Karpas-422 (cell line): ENCODE measurements around the gene PDLIM7. TPM values are rescaled to one million over a fixed set of nuclear protein-coding genes. Genes with fewer than 3 reads are reported as not detected.

Source experiments
- DNase-seq: peaks from one replicate; pipeline ENCODE4 v3.0.0-alpha.2; 2015
- H2AFZ ChIP-seq: fragments of 200-600 bp; sonication (generic); 2 replicates; pipeline ENCODE4 v1.6.1; 2014; ENCODE audit warnings: antibody characterized with exemption, low read length, mixed read lengths
- H3K27ac ChIP-seq: fragments of 200-600 bp; sonication (generic); 2 replicates; pipeline ENCODE4 v1.5.1; 2014; ENCODE audit warnings: mild to moderate bottlenecking, low read length, moderate library complexity
- H3K27me3 ChIP-seq: fragments of 200-600 bp; sonication (generic); 2 replicates; pipeline ENCODE4 v1.6.1; 2014; ENCODE audit warnings: low read length, mixed read lengths
- H3K36me3 ChIP-seq: fragments of 200-600 bp; sonication (generic); 2 replicates; pipeline ENCODE4 v1.6.1; 2014; ENCODE audit warnings: low read length, mixed read lengths; ENCODE audit not compliant: insufficient read depth
- H3K4me1 ChIP-seq: fragments of 200-600 bp; sonication (generic); 2 replicates; pipeline ENCODE4 v1.6.1; 2014; ENCODE audit warnings: mild to moderate bottlenecking, low read length, mixed read lengths
- H3K4me2 ChIP-seq: fragments of 200-600 bp; sonication (generic); 2 replicates; pipeline ENCODE4 v1.6.1; 2014; ENCODE audit warnings: low read length, low read depth, mild to moderate bottlenecking; ENCODE audit not compliant: poor library complexity, severe bottlenecking
- H3K4me3 ChIP-seq: fragments of 200-600 bp; sonication (generic); 2 replicates; pipeline ENCODE4 v1.5.1; 2014; ENCODE audit warnings: mild to moderate bottlenecking, antibody characterized with exemption, low read length, mixed read lengths
- H3K79me2 ChIP-seq: fragments of 200-600 bp; sonication (generic); 2 replicates; pipeline ENCODE4 v1.6.1; 2014; ENCODE audit warnings: mild to moderate bottlenecking, low read length, mixed read lengths
- H3K9ac ChIP-seq: fragments of 200-600 bp; sonication (generic); 2 replicates; pipeline ENCODE4 v1.6.0; 2014; ENCODE audit warnings: low read length
- H3K9me2 ChIP-seq: fragments of 200-600 bp; sonication (generic), shearing (Covaris generic); replicated peaks from 2 replicates; pipeline ENCODE4 v1.6.0; 2014; ENCODE audit warnings: mild to moderate bottlenecking, low read length, moderate library complexity; ENCODE audit not compliant: insufficient read depth
- H3K9me3 ChIP-seq: fragments of 300-700, 200-600 bp; sonication (generic); 2 replicates; pipeline ENCODE4 v1.6.1; 2014; ENCODE audit warnings: low read length, mixed read lengths
- H4K20me1 ChIP-seq: fragments of 200-600 bp; sonication (generic); 2 replicates; pipeline ENCODE4 v1.6.1; 2014; ENCODE audit warnings: mild to moderate bottlenecking, antibody characterized with exemption, low read length, low read depth; ENCODE audit not compliant: insufficient read depth
- total RNA-seq: library from RNA; depleted of rRNA; stranded (reverse); fragments of >200 nt; shearing (Covaris generic); gene quantifications from 2 replicates; pipeline ENCODE4 v1.2.3, GENCODE V29; 2014; ENCODE audit warnings: low replicate concordance

The PDLIM7 gene
- total RNA-seq, 1 experiment from 2014 or later: 53.6 TPM

DNA sequence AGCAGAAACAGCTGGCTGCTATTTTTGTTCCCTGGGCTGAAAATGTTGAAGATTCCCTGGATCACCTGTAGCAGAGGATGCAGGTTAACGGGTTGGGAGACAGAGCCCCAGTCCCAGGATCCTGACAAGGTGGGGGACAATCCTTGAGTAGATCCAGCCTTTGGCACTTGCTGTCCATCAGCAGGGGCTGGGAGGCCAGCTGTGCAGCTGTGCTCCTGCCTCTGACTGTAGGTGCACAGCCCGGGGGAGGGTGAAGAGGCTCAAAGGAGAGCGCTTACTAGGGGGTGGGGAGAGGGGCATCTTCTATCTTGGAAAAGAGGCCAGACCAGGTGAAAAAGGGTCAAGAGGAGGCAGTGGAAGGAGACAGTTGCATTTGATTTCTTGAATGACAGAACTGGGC, 22.9 kb upstream of the PDLIM7 start:
- no peak overlapping the region for H3K4me3 ChIP-seq
- DNase-seq: no peak
- 0 out of 2 replicates have a peak, but pooled peaks cover 3% of the 10 kb centered on the region for H4K20me1 ChIP-seq
- H3K9me3 ChIP-seq: no peaks in the 10 kb centered on the region
- no peak overlapping the region for H2AFZ ChIP-seq
- peaks cover 12% of the 10 kb centered on the region; the same call in 1 of the 2 replicates for H3K36me3 ChIP-seq
- H3K4me2 ChIP-seq: no peak overlapping the region
- H3K27me3 ChIP-seq: no peaks in the 10 kb centered on the region
- 0 out of 2 replicates have a peak overlapping the region, but pooled peaks have one; percentile 26 for H3K27ac ChIP-seq
- H3K9me2 ChIP-seq: no peaks in the 10 kb centered on the region
- H3K4me1 ChIP-seq: peaks cover 36% of the 10 kb centered on the region
- H3K9ac ChIP-seq: no peak overlapping the region
- peaks cover 25% of the 10 kb centered on the region for H3K79me2 ChIP-seq

- H2AFZ ChIP-seq: no peak overlapping the region
- H3K27ac ChIP-seq: 0 out of 2 replicates have a peak overlapping the region, but pooled peaks have one; percentile 17
- H3K4me3 ChIP-seq: peak overlapping the region; percentile 46; the same call in 1 of the 2 replicates
- no peaks in the 10 kb centered on the region for H3K27me3 ChIP-seq
- no peaks in the 10 kb centered on the region for H3K9me2 ChIP-seq
- peak overlapping the region; percentile 48 for H3K9ac ChIP-seq
- 0 out of 2 replicates have a peak, but pooled peaks cover 3% of the 10 kb centered on the region for H4K20me1 ChIP-seq
- H3K9me3 ChIP-seq: no peaks in the 10 kb centered on the region
- H3K4me2 ChIP-seq: peak overlapping the region; percentile 32
- peaks cover 14% of the 10 kb centered on the region; the same call in 1 of the 2 replicates for H3K36me3 ChIP-seq
- H3K4me1 ChIP-seq: peaks cover 42% of the 10 kb centered on the region
- peaks cover 31% of the 10 kb centered on the region for H3K79me2 ChIP-seq
- DNase-seq: no peak
Observed at GRCh38 chr5:177519463-177520235, 22.2 kb upstream of the PDLIM7 start.

DNA sequence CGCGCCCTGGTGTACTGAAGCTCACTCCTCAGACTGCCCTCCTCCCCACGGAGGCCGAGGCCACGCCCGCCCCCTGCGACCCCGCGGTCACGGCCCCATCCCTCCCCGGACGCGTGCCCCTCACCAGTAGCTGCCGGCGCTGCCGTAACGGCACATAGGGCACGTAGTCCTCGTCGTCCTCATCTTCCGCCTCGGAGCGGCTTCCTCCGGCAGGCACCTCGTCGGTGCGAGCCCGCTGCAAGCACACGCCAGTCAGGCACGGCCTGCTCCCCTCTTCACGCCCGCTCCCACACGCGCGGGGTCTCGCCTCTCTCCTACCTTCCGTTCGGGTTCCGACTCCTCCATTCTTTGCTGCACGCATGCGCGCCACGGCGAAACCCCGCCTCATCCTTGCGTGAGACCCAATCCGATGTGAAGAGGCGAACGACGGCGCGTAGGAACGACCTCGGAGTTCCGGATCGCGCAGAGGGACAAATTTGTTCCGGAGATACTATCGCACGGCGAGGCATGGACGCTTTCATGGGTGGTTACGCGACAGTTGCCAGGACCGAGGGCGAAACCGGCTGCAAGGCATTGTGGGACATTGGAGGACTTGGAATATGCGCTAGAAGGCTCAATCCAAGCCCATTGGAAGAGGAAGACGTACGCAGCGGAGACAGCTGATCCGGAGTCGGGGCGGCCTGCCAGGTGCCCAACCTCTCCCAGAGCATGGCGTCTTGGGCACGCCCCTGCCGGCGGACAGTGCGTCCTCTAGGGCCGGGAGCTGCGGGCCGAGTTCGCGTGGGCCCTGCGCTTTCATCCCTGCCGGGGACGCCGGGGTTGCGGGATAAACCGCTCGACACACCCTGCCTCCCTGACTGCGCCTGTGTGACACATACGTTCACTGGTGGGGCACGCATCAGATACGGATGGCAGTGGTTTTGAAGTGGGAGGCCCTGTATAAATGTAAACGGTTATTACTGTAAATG, 19.5 kb upstream of the PDLIM7 start, which contains the start of gene DDX41:
TSS of gene DDX41 (minus strand) at position 361 of the 968 bp plus-strand sequence. CDS start at position 345, 16 bp downstream.
- Histone ChIP-seq H3K4me1 (peaks cover 45% of the 10 kb centered on the region), H3K27ac (peak within 1 kb of the TSS; percentile 50), H3K79me2 (peaks cover 35% of the 10 kb centered on the region), H2AFZ (peak within 1 kb of the TSS; percentile 28; the same call in 1 of the 2 replicates), H3K4me3 (peak within 1 kb of the TSS; percentile 87), H3K36me3 (peaks cover 19% of the 10 kb centered on the region; the same call in 1 of the 2 replicates), H3K9ac (peak within 1 kb of the TSS; percentile 87), H3K9me3 (no peaks in the 10 kb centered on the region), H3K27me3 (no peaks in the 10 kb centered on the region), H3K4me2 (peak within 1 kb of the TSS; percentile 94), H4K20me1 (0 out of 2 replicates have a peak, but pooled peaks cover 3% of the 10 kb centered on the region), H3K9me2 (no peaks in the 10 kb centered on the region)
- peak; percentile 98 for DNase-seq

GRCh38 chr5:177515580-177515979, 18.2 kb upstream of the PDLIM7 start:
- Histone ChIP-seq H3K9me3 (no peaks in the 10 kb centered on the region), H3K36me3 (peaks cover 19% of the 10 kb centered on the region; the same call in 1 of the 2 replicates), H3K4me2 (peak overlapping the region; percentile 94), H3K79me2 (peaks cover 35% of the 10 kb centered on the region), H3K4me1 (peaks cover 45% of the 10 kb centered on the region), H3K9me2 (no peaks in the 10 kb centered on the region), H3K27ac (peak overlapping the region; percentile 47), H2AFZ (no peak overlapping the region), H4K20me1 (0 out of 2 replicates have a peak, but pooled peaks cover 3% of the 10 kb centered on the region), H3K27me3 (no peaks in the 10 kb centered on the region), H3K4me3 (peak overlapping the region; percentile 87), H3K9ac (peak overlapping the region; percentile 87)
- no peak for DNase-seq

GRCh38 chr5:177514541-177514940, 17.1 kb upstream of the PDLIM7 start:
- no peak overlapping the region for H3K27ac ChIP-seq
- no peaks in the 10 kb centered on the region for H3K9me2 ChIP-seq
- H3K9ac ChIP-seq: peak overlapping the region; percentile 87; the same call in 1 of the 2 replicates
- no peak overlapping the region for H3K4me2 ChIP-seq
- no peak for DNase-seq
- no peak overlapping the region for H2AFZ ChIP-seq
- no peak overlapping the region for H3K4me3 ChIP-seq
- peaks cover 39% of the 10 kb centered on the region for H3K79me2 ChIP-seq
- peaks cover 19% of the 10 kb centered on the region; the same call in 1 of the 2 replicates for H3K36me3 ChIP-seq
- 0 out of 2 replicates have a peak, but pooled peaks cover 3% of the 10 kb centered on the region for H4K20me1 ChIP-seq
- no peaks in the 10 kb centered on the region for H3K9me3 ChIP-seq
- H3K27me3 ChIP-seq: no peaks in the 10 kb centered on the region
- H3K4me1 ChIP-seq: peaks cover 53% of the 10 kb centered on the region

DNA sequence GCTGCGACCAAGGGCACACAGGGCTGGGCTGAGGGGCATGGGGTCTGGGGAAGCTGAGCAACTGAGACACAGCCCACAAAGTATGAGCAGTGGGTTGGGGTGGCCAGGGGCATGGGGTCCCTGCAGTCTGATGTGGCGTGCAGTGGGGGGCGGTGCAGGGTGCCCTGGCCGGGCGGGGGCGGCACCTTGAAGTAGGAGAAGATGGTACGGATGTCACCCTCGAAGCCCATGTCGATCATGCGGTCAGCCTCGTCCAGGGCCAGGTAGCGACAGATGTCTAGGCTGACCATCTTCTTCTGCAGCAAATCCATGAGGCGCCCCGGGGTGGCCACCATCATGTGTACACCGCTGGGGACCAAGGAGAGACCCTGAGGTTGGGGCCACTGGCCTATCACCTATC, 16.1 kb upstream of the PDLIM7 start:
- Histone ChIP-seq H3K36me3 (peaks cover 19% of the 10 kb centered on the region; the same call in 1 of the 2 replicates), H3K9me2 (no peaks in the 10 kb centered on the region), H3K4me2 (no peak overlapping the region), H3K9me3 (no peaks in the 10 kb centered on the region), H3K9ac (no peak overlapping the region), H3K79me2 (peaks cover 41% of the 10 kb centered on the region), H3K27ac (no peak overlapping the region), H3K4me1 (peaks cover 55% of the 10 kb centered on the region), H3K4me3 (no peak overlapping the region), H3K27me3 (no peaks in the 10 kb centered on the region), H4K20me1 (0 out of 2 replicates have a peak, but pooled peaks cover 3% of the 10 kb centered on the region), H2AFZ (no peak overlapping the region)
- no peak for DNase-seq

- no peak overlapping the region for H3K9ac ChIP-seq
- H3K4me3 ChIP-seq: no peak overlapping the region
- H3K4me2 ChIP-seq: no peak overlapping the region
- no peaks in the 10 kb centered on the region for H3K9me3 ChIP-seq
- no peak for DNase-seq
- no peaks in the 10 kb centered on the region for H3K9me2 ChIP-seq
- no peak overlapping the region for H2AFZ ChIP-seq
- H4K20me1 ChIP-seq: 0 out of 2 replicates have a peak, but pooled peaks cover 3% of the 10 kb centered on the region
- H3K27me3 ChIP-seq: no peaks in the 10 kb centered on the region
- peaks cover 25% of the 10 kb centered on the region for H3K36me3 ChIP-seq
- H3K79me2 ChIP-seq: peaks cover 44% of the 10 kb centered on the region
- H3K27ac ChIP-seq: no peak overlapping the region
- peaks cover 61% of the 10 kb centered on the region for H3K4me1 ChIP-seq
Observed at GRCh38 chr5:177512736-177513380, 15.5 kb upstream of the PDLIM7 start.
